ENCODE data around the gene TRPV5.

Gene TRPV5

GRCh38 chr7:142899661-142900060 lies 33.9 kb downstream of the TRPV5 start:
- no peaks in the 10 kb centered on the region for H4K20me1 ChIP-seq (ENCODE audit: control insufficient read depth, insufficient read depth, low read depth, low read length)

GRCh38 chr7:142898377-142899170 lies 35.0 kb downstream of the TRPV5 start:
- peaks cover 43% of the 10 kb centered on the region for H3K27me3 ChIP-seq (ENCODE audit: control insufficient read depth, low read length)
- no peak overlapping the region for H3K4me2 ChIP-seq (ENCODE audit: low read length)
- H3K9me3 ChIP-seq (ENCODE audit: control insufficient read depth, insufficient read depth, low read length), result no peaks in the 10 kb centered on the region
- H3K27ac ChIP-seq (ENCODE audit: low read depth, low read length), result no peak overlapping the region
- no peak for TF ChIP-seq EZH2phosphoT487 (IDR thresholded peaks at IDR 0.05; ENCODE audit: borderline replicate concordance, low read length)
- no peak for TF ChIP-seq CTCF (IDR thresholded peaks at IDR 0.05; ENCODE audit: low read depth, low read length, poor library complexity, severe bottlenecking)
- H3K36me3 ChIP-seq (ENCODE audit: control insufficient read depth, low read length), result no peaks in the 10 kb centered on the region
- H4K20me1 ChIP-seq (ENCODE audit: control insufficient read depth, insufficient read depth, low read depth, low read length), result no peaks in the 10 kb centered on the region
- H3K4me3 ChIP-seq (ENCODE audit: low read length), result no peak overlapping the region
- no peaks in the 10 kb centered on the region for H3K79me2 ChIP-seq (ENCODE audit: control insufficient read depth, low read length)
- no peaks in the 10 kb centered on the region for H3K9me2 ChIP-seq (replicated peaks; ENCODE audit: control insufficient read depth, low read length)
- no peaks in the 10 kb centered on the region for H3K4me1 ChIP-seq (ENCODE audit: control insufficient read depth, low read length)
- H3F3A ChIP-seq (ENCODE audit: control insufficient read depth, insufficient read depth), result no peaks in the 10 kb centered on the region

More at GRCh38 chr7:142899661-142900060, 33.9 kb downstream of the TRPV5 start:
- H3K27me3 ChIP-seq (ENCODE audit: control insufficient read depth, low read length), result peaks cover 43% of the 10 kb centered on the region
- no peaks in the 10 kb centered on the region for H3K4me1 ChIP-seq (ENCODE audit: control insufficient read depth, low read length)
- H3K79me2 ChIP-seq (ENCODE audit: control insufficient read depth, low read length), result no peaks in the 10 kb centered on the region
- H3K36me3 ChIP-seq (ENCODE audit: control insufficient read depth, low read length), result no peaks in the 10 kb centered on the region
- no peaks in the 10 kb centered on the region for H3K9me2 ChIP-seq (replicated peaks; ENCODE audit: control insufficient read depth, low read length)
- no peak overlapping the region for H3K4me3 ChIP-seq (ENCODE audit: low read length)
- H3K4me2 ChIP-seq (ENCODE audit: low read length), result no peak overlapping the region
- no peak overlapping the region for H3K27ac ChIP-seq (ENCODE audit: low read depth, low read length)
- no peaks in the 10 kb centered on the region for H3F3A ChIP-seq (ENCODE audit: control insufficient read depth, insufficient read depth)
- no peak for TF ChIP-seq EZH2phosphoT487 (IDR thresholded peaks at IDR 0.05; ENCODE audit: borderline replicate concordance, low read length)
- TF ChIP-seq CTCF (IDR thresholded peaks at IDR 0.05; ENCODE audit: low read depth, low read length, poor library complexity, severe bottlenecking), result no peak
- H3K9me3 ChIP-seq (ENCODE audit: control insufficient read depth, insufficient read depth, low read length), result peaks cover 3% of the 10 kb centered on the region

GRCh38 chr7:142897691-142898090 lies 35.9 kb downstream of the TRPV5 start:
- Histone ChIP-seq H3K4me3 (ENCODE audit: low read length) (no peak overlapping the region), H3K9me3 (ENCODE audit: control insufficient read depth, insufficient read depth, low read length) (no peaks in the 10 kb centered on the region), H3K27me3 (ENCODE audit: control insufficient read depth, low read length) (peaks cover 46% of the 10 kb centered on the region), H4K20me1 (ENCODE audit: control insufficient read depth, insufficient read depth, low read depth, low read length) (no peaks in the 10 kb centered on the region), H3K27ac (ENCODE audit: low read depth, low read length) (no peak overlapping the region), H3F3A (ENCODE audit: control insufficient read depth, insufficient read depth) (no peaks in the 10 kb centered on the region), H3K79me2 (ENCODE audit: control insufficient read depth, low read length) (no peaks in the 10 kb centered on the region), H3K9me2 (replicated peaks; ENCODE audit: control insufficient read depth, low read length) (no peaks in the 10 kb centered on the region), H3K36me3 (ENCODE audit: control insufficient read depth, low read length) (no peaks in the 10 kb centered on the region), H3K4me2 (ENCODE audit: low read length) (no peak overlapping the region), H3K4me1 (ENCODE audit: control insufficient read depth, low read length) (no peaks in the 10 kb centered on the region)
- TF ChIP-seq CTCF (IDR thresholded peaks at IDR 0.05; ENCODE audit: low read depth, low read length, poor library complexity, severe bottlenecking), result no peak
- TF ChIP-seq EZH2phosphoT487 (IDR thresholded peaks at IDR 0.05; ENCODE audit: borderline replicate concordance, low read length), result no peak
